B cell (primary cell): ENCODE results near the gene PDE3A. TPM values are rescaled to one million over a fixed set of nuclear protein-coding genes. Genes with fewer than 3 reads are reported as not detected.

ENCODE experiments used
- ATAC-seq: fragments of 200-7000 bp; cut with Tn5 transposase; one replicate; pipeline ENCODE4 v1.10.0; 2021; ENCODE audit warnings: low read depth, mild to moderate bottlenecking, moderate number of reproducible peaks, moderate library complexity
- CTCF ChIA-PET: fragments of 350-600 bp; sonication (Branson Sonifier 250); formaldehyde crosslinking; loops from one replicate; lab custom pipeline; 2021; ENCODE audit warnings: antibody characterized with exemption, inconsistent platforms; lab: Charles Lee
- POLR2A ChIA-PET: fragments of 350-600 bp; sonication (Branson Sonifier 250); formaldehyde crosslinking; loops from one replicate; lab custom pipeline; 2021; ENCODE audit warnings: antibody characterized with exemption; lab: Charles Lee
- DNase-seq: peaks from one replicate; pipeline ENCODE4 v3.0.0; 2013
- H2AFZ ChIP-seq: 2 replicates; pipeline ENCODE4 v1.6.1; 2012; ENCODE audit warnings: mild to moderate bottlenecking, low read depth, low read length; ENCODE audit not compliant: insufficient read depth, poor library complexity, severe bottlenecking
- H3K27ac ChIP-seq, 2 donors: 1 replicate in 1 of 2; 2 replicates in 1 of 2; pipeline ENCODE4 v1.5.1; 2012 to 2013; ENCODE audit warnings: low read length in 2 of 2, mild to moderate bottlenecking in 2 of 2, moderate library complexity in 1 of 2
- H3K27me3 ChIP-seq, 4 experiments: fragments of 200-600 bp in 1 of 4; sonication (generic) in 1 of 4; replicated peaks in 1 of 4; 1 replicate in 2 of 4; 2 replicates in 2 of 4; pipeline versions ENCODE4 v1.6.1 to v1.7.0; 2013 to 2016; ENCODE audit warnings: low read length in 3 of 4, mild to moderate bottlenecking in 2 of 4, mixed read lengths in 1 of 4, moderate library complexity in 1 of 4; ENCODE audit not compliant: insufficient read depth in 4 of 4, control insufficient read depth in 3 of 4; ENCODE audit errors: control extremely low read depth in 1 of 4
- H3K36me3 ChIP-seq, 2 experiments: replicated peaks in 1 of 2; 1 replicate in 1 of 2; 2 replicates in 1 of 2; pipeline versions ENCODE4 v1.6.1 to v1.7.1; 2013; ENCODE audit warnings: low read length in 1 of 2; ENCODE audit not compliant: insufficient read depth in 2 of 2, control insufficient read depth in 1 of 2; ENCODE audit errors: control extremely low read depth in 1 of 2, extremely low read depth in 1 of 2
- H3K4me1 ChIP-seq, 2 donors: fragments of 200-600 bp in 1 of 2; sonication (generic) in 1 of 2; 1 replicate in 1 of 2; 2 replicates in 1 of 2; pipeline versions ENCODE4 v1.5.1 to v1.6.1; 2013 to 2017; ENCODE audit warnings: low read length in 2 of 2; ENCODE audit not compliant: control insufficient read depth in 2 of 2, insufficient read depth in 2 of 2
- H3K4me2 ChIP-seq: replicated peaks from 2 replicates; pipeline ENCODE3; 2012; ENCODE audit warnings: mild to moderate bottlenecking, low read depth, low read length; ENCODE audit not compliant: poor library complexity, severe bottlenecking
- H3K4me3 ChIP-seq, 5 experiments: fragments of 200-600 bp in 1 of 5; sonication (generic) in 1 of 5; 1 replicate in 3 of 5; 2 replicates in 2 of 5; pipeline versions ENCODE4 v1.5.1 to v1.7.0; 2011 to 2016; ENCODE audit warnings: low read length in 4 of 5, mild to moderate bottlenecking in 4 of 5, low read depth in 2 of 5, control low read depth in 1 of 5, moderate library complexity in 1 of 5; ENCODE audit not compliant: insufficient read depth in 1 of 5; ENCODE audit errors: control extremely low read depth in 1 of 5, extremely low read depth in 1 of 5
- H3K79me2 ChIP-seq: fragments of 200-600 bp; sonication (generic); one replicate; pipeline ENCODE4 v1.6.0; 2016; ENCODE audit warnings: low read length; ENCODE audit not compliant: control insufficient read depth, insufficient read depth
- H3K9ac ChIP-seq: fragments of 200-600 bp; sonication (generic); 2 replicates; pipeline ENCODE4 v1.6.1; 2017; ENCODE audit warnings: mild to moderate bottlenecking, low read length, moderate library complexity
- H3K9me3 ChIP-seq, 3 donors: one replicate each; pipeline versions ENCODE4 v1.6.1 to v1.7.1; 2013; ENCODE audit warnings: low read length in 2 of 3; ENCODE audit not compliant: control insufficient read depth in 2 of 3, insufficient read depth in 1 of 3; ENCODE audit errors: control extremely low read depth in 1 of 3
- H4K20me1 ChIP-seq: 2 replicates; pipeline ENCODE4 v1.6.0; 2012; ENCODE audit warnings: mild to moderate bottlenecking, low read length; ENCODE audit not compliant: insufficient read depth, control insufficient read depth, poor library complexity, severe bottlenecking
- H3K27ac Mint-ChIP-seq: one replicate; pipeline ENCODE4 v1.8.0; 2021; ENCODE audit warnings: mixed read lengths
- H3K27me3 Mint-ChIP-seq: one replicate; pipeline ENCODE4 v1.8.0; 2021; ENCODE audit warnings: mixed read lengths
- H3K4me1 Mint-ChIP-seq: one replicate; pipeline ENCODE4 v1.8.0; 2021; ENCODE audit warnings: mixed read lengths
- H3K4me3 Mint-ChIP-seq: one replicate; pipeline ENCODE4 v1.8.0; 2021; ENCODE audit warnings: mixed read lengths
- H3K9me3 Mint-ChIP-seq: one replicate; pipeline ENCODE4 v1.8.0; 2022; ENCODE audit warnings: mixed read lengths; ENCODE audit not compliant: insufficient read depth
- CTCF ChIP-seq: fragments of 200-600 bp; IDR thresholded peaks from one replicate; pipeline ENCODE4 v1.8.0; 2022; ENCODE audit warnings: antibody characterized with exemption, mild to moderate bottlenecking
- EZH2 ChIP-seq: IDR thresholded peaks from 2 replicates; pipeline ENCODE4 v1.6.1; 2012; ENCODE audit warnings: borderline replicate concordance, low read depth, mild to moderate bottlenecking, moderate library complexity, low read length; ENCODE audit not compliant: insufficient read depth, poor library complexity, severe bottlenecking
- WGBS: methylation state at CpG from one replicate; pipeline ENCODE4 v1.1.5; 2013; ENCODE audit warnings: missing lambda C conversion rate; ENCODE audit not compliant: insufficient coverage; 5-methylcytosine and 5-hydroxymethylcytosine counted together
- intact Hi-C: fragments of 100-400 bp; cut with micrococcal nuclease; formaldehyde crosslinking; loops from one replicate; pipeline ENCODE4 v1.10.0; 2022
- polyA plus RNA-seq: library from polyadenylated mRNA; depleted of rRNA; stranded (reverse); fragments of >200 nt; gene quantifications from 2 replicates; pipeline ENCODE4 v1.2.3, GENCODE V29; 2012
- total RNA-seq, 2 donors: library from RNA; stranded (reverse); fragments of 120-200 nt in 1 of 2; gene quantifications; 1 replicate in 1 of 2; 2 replicates in 1 of 2; pipeline versions ENCODE4 v1.2.3 to v1.2.4, GENCODE V29; 2013 to 2022

Gene PDE3A
- total and polyA plus RNA-seq, 2 donors (not counting 1 experiment from before 2014, with no cell fraction given), result not detected

GRCh38 chr12:20507711-20508110 lies 139.4 kb downstream of the PDE3A start:
- Mint-ChIP-seq H3K27ac (no peak overlapping the region), H3K4me3 (no peak overlapping the region), H3K9me3 (no peaks in the 10 kb centered on the region), H3K4me1 (no peaks in the 10 kb centered on the region), H3K27me3 (no peaks in the 10 kb centered on the region)
- ChIA-PET CTCF (no interaction called here), POLR2A (no interaction called here)
- ATAC-seq (no peak), DNase-seq (no peak)
- H3K27ac ChIP-seq, result no peak overlapping the region
- no peaks in the 10 kb centered on the region for H3K4me1 ChIP-seq
- 63% methylated on average over 4 of the region's 4 CpGs for WGBS
- H3K9me3 ChIP-seq, result no peaks in the 10 kb centered on the region
- H3K79me2 ChIP-seq, result no peaks in the 10 kb centered on the region
- H3K27me3 ChIP-seq, result no peaks in the 10 kb centered on the region
- H4K20me1 ChIP-seq, result no peaks in the 10 kb centered on the region
- H3K4me3 ChIP-seq, result no peak overlapping the region
- TF ChIP-seq EZH2, result no peak
- TF ChIP-seq CTCF, result no peak
- no peak overlapping the region for H2AFZ ChIP-seq
- no peaks in the 10 kb centered on the region for H3K36me3 ChIP-seq
- H3K4me2 ChIP-seq, result no peak overlapping the region
- no peak overlapping the region for H3K9ac ChIP-seq
- intact Hi-C loops, result no loop called here

GRCh38 chr12:20508359-20508758 lies 140.0 kb downstream of the PDE3A start:
- H3K4me3 ChIP-seq, result no peak overlapping the region
- WGBS, result no CpG with 5 or more reads among the region's 4 CpGs
- H3K9me3 ChIP-seq, result no peaks in the 10 kb centered on the region
- no peaks in the 10 kb centered on the region for H3K36me3 ChIP-seq
- intact Hi-C loops, result no loop called here
- no peaks in the 10 kb centered on the region for H3K4me1 Mint-ChIP-seq
- no peaks in the 10 kb centered on the region for H3K27me3 Mint-ChIP-seq
- H3K4me1 ChIP-seq, result no peaks in the 10 kb centered on the region
- H3K9ac ChIP-seq, result no peak overlapping the region
- no peak overlapping the region for H3K27ac ChIP-seq
- ChIA-PET CTCF (no interaction called here), POLR2A (no interaction called here)
- no peaks in the 10 kb centered on the region for H3K9me3 Mint-ChIP-seq
- no peaks in the 10 kb centered on the region for H4K20me1 ChIP-seq
- H2AFZ ChIP-seq, result no peak overlapping the region
- ATAC-seq (no peak), DNase-seq (no peak)
- no peak overlapping the region for H3K4me3 Mint-ChIP-seq
- no peaks in the 10 kb centered on the region for H3K27me3 ChIP-seq
- no peak overlapping the region for H3K4me2 ChIP-seq
- H3K79me2 ChIP-seq, result no peaks in the 10 kb centered on the region
- no peak for TF ChIP-seq EZH2
- no peak for TF ChIP-seq CTCF
- no peak overlapping the region for H3K27ac Mint-ChIP-seq
